Panc1 (cell line): ENCODE results near the gene MYO3B. TPM values are rescaled to one million over a fixed set of nuclear protein-coding genes. Genes with fewer than 3 reads are reported as not detected.

Source experiments
- ATAC-seq: fragments of 200-7000 bp; cut with Tn5 transposase; 2 replicates; pipeline ENCODE4 v1.9.1; 2020; ENCODE audit warnings: mild to moderate bottlenecking, moderate library complexity
- BruUV-seq: library from RNA; stranded (reverse); fragments of 400-500 nt; replicated peaks from 2 replicates; lab custom pipeline; 2021; lab: Mats Ljungman, UMichigan
- CTCF ChIA-PET: fragments of 300-600 bp; sonication (Branson Sonifier 250); formaldehyde crosslinking; loops from one replicate; lab custom pipeline; 2022; ENCODE audit warnings: antibody characterized with exemption; lab: Charles Lee
- POLR2A ChIA-PET: fragments of 300-600 bp; sonication (Branson Sonifier 250); formaldehyde crosslinking; loops from one replicate; lab custom pipeline; 2022; ENCODE audit warnings: antibody characterized with exemption; lab: Charles Lee
- DNase-seq: peaks from one replicate; pipeline ENCODE4 v3.0.0-alpha.2; 2010; ENCODE audit warnings: low read depth, low spot score
- H3K27ac ChIP-seq: 2 replicates; pipeline ENCODE4 v1.5.1; 2011; ENCODE audit warnings: mild to moderate bottlenecking, low read length, inconsistent platforms
- H3K27me3 ChIP-seq: fragments of 200-500 bp; sonication (Bioruptor generic); 2 replicates; pipeline ENCODE4 v1.6.0; 2014; ENCODE audit warnings: low read length, inconsistent platforms; ENCODE audit not compliant: control insufficient read depth, insufficient read depth
- H3K36me3 ChIP-seq: fragments of 200-500 bp; sonication (Bioruptor generic); 2 replicates; pipeline ENCODE4 v1.5.1; 2014; ENCODE audit warnings: inconsistent platforms, mild to moderate bottlenecking, low read length, moderate library complexity; ENCODE audit not compliant: control insufficient read depth, insufficient read depth
- H3K4me1 ChIP-seq: 2 replicates; pipeline ENCODE4 v1.5.1; 2011; ENCODE audit warnings: inconsistent platforms, mild to moderate bottlenecking, low read length, moderate library complexity; ENCODE audit not compliant: control insufficient read depth, insufficient read depth
- H3K4me3 ChIP-seq, 2 experiments: 2 replicates each; pipeline ENCODE4 v1.5.1; 2011 to 2012; ENCODE audit warnings: low read depth in 2 of 2, low read length in 2 of 2, mild to moderate bottlenecking in 2 of 2, inconsistent platforms in 1 of 2, moderate library complexity in 1 of 2
- H3K9me3 ChIP-seq: fragments of 200-500 bp; sonication (Bioruptor generic); 2 replicates; pipeline ENCODE4 v1.5.1; 2014; ENCODE audit warnings: low read depth, mild to moderate bottlenecking, inconsistent platforms, low read length, moderate library complexity; ENCODE audit not compliant: control insufficient read depth, insufficient read depth
- CTCF ChIP-seq: fragments of 450-650 bp; IDR thresholded peaks from 2 replicates; pipeline ENCODE4 v1.5.1; 2017; ENCODE audit warnings: mild to moderate bottlenecking
- POLR2AphosphoS5 ChIP-seq: IDR thresholded peaks from 2 replicates; pipeline ENCODE4 v1.6.1; 2012; ENCODE audit warnings: mild to moderate bottlenecking, low read depth, low read length, moderate library complexity
- REST ChIP-seq, 2 experiments: IDR thresholded peaks; 2 replicates each; pipeline ENCODE4 v1.6.1; 2011 to 2012; ENCODE audit warnings: low read depth in 2 of 2, control low read depth in 1 of 2, low read length in 1 of 2, mild to moderate bottlenecking in 1 of 2, moderate library complexity in 1 of 2; ENCODE audit not compliant: insufficient read depth in 1 of 2
- SIN3A ChIP-seq: IDR thresholded peaks from 2 replicates; pipeline ENCODE4 v1.6.1; 2012; ENCODE audit warnings: low read depth, mild to moderate bottlenecking, low read length, moderate library complexity, borderline replicate concordance; ENCODE audit not compliant: insufficient read depth
- TCF7L2 ChIP-seq: IDR thresholded peaks from 2 replicates; pipeline ENCODE4 v1.6.1; 2011; ENCODE audit warnings: mild to moderate bottlenecking, low read depth, low read length, inconsistent platforms
- in situ Hi-C: cut with HindIII; loops from 2 replicates; pipeline ENCODE4 v1.10.0; 2016; ENCODE audit warnings: low sequenced_read_pairs, low pct_unique_long_range_greater_than_20kb
- intact Hi-C: fragments of 100-400 bp; cut with micrococcal nuclease; formaldehyde crosslinking; loops from one replicate; pipeline ENCODE4 v1.10.0; 2022; ENCODE audit not compliant: unreplicated experiment
- total RNA-seq: library from RNA; stranded (reverse); gene quantifications from one replicate; pipeline ENCODE4 v1.2.1, GENCODE V29; 2021; ENCODE audit not compliant: unreplicated experiment

MYO3B gene
- total RNA-seq, 1 experiment from 2014 or later, result 0.05 TPM

- H3K27me3 ChIP-seq, result no peaks in the 10 kb centered on the region
- no peak overlapping the region for H3K27ac ChIP-seq
- no peaks in the 10 kb centered on the region for H3K36me3 ChIP-seq
- H3K4me3 ChIP-seq, result no peak overlapping the region
- no TSS peak for BruUV-seq
- intact Hi-C loops (no loop called here), in situ Hi-C loops (no loop called here)
- H3K4me1 ChIP-seq, result no peaks in the 10 kb centered on the region
- CTCF ChIA-PET, result no interaction called here
- no peak for DNase-seq
- H3K9me3 ChIP-seq, result no peaks in the 10 kb centered on the region
- POLR2A ChIA-PET, result interaction anchor here (0.8 kb wide), 1 partner anchor 635 kb away, joined by 4 read pairs; no protein-coding TSS in a partner anchor
- no peak for TF ChIP-seq POLR2AphosphoS5
- peak; percentile 14; the same call in 1 of the 2 replicates for TF ChIP-seq CTCF
- no peak for TF ChIP-seq REST (IDR thresholded peaks at IDR 0.05; ENCODE audit: insufficient read depth in 1 of 2, low read depth in 2 of 2, low read length in 1 of 2)
- no peak for ATAC-seq
Measured at GRCh38 chr2:170523506-170523905, 345.6 kb downstream of the MYO3B start.

GRCh38 chr2:170524828-170525565 is 347.1 kb downstream of the MYO3B start:
- peaks cover 5% of the 10 kb centered on the region; the same call in 1 of the 2 replicates for H3K27me3 ChIP-seq
- H3K9me3 ChIP-seq, result no peaks in the 10 kb centered on the region
- no peak overlapping the region for H3K27ac ChIP-seq
- POLR2A ChIA-PET, result interaction anchor here (0.5 kb wide), 1 partner anchor 108 kb away, joined by 5 read pairs; no protein-coding TSS in a partner anchor
- no peaks in the 10 kb centered on the region for H3K36me3 ChIP-seq
- BruUV-seq, result no TSS peak
- no peak overlapping the region for H3K4me3 ChIP-seq
- peaks cover 2% of the 10 kb centered on the region for H3K4me1 ChIP-seq
- TF ChIP-seq POLR2AphosphoS5 (no peak), SIN3A (no peak), TCF7L2 (no peak), CTCF (no peak), REST (IDR thresholded peaks at IDR 0.05; ENCODE audit: insufficient read depth in 1 of 2, low read depth in 2 of 2, low read length in 1 of 2) (no peak)
- DNase-seq, result no peak
- CTCF ChIA-PET, result no interaction called here
- 0 out of 2 replicates have a peak, but pooled peaks have one; percentile 34 for ATAC-seq
- in situ Hi-C loops, result no loop called here
- intact Hi-C loops, result no loop called here
